Endothelial cell (in vitro differentiated cells): Measurements from ENCODE around the gene MYMK. TPM values are rescaled to one million over a fixed set of nuclear protein-coding genes. Genes with fewer than 3 reads are reported as not detected.

Source experiments
- DNase-seq: peaks from one replicate; pipeline ENCODE4 v3.0.0; 2021; ENCODE audit warnings: low spot score
- H3K27ac Mint-ChIP-seq: one replicate; pipeline ENCODE4 v1.8.0; 2021; ENCODE audit warnings: mixed read lengths, inconsistent platforms; ENCODE audit not compliant: unreplicated experiment
- H3K27me3 Mint-ChIP-seq: one replicate; pipeline ENCODE4 v1.8.0; 2021; ENCODE audit warnings: mild to moderate bottlenecking, moderate library complexity, mixed read lengths, inconsistent platforms; ENCODE audit not compliant: unreplicated experiment
- H3K36me3 Mint-ChIP-seq: one replicate; pipeline ENCODE4 v1.8.0; 2021; ENCODE audit warnings: mild to moderate bottlenecking, low read depth, mixed read lengths, inconsistent platforms; ENCODE audit not compliant: unreplicated experiment
- H3K4me1 Mint-ChIP-seq: one replicate; pipeline ENCODE4 v1.8.0; 2021; ENCODE audit warnings: mild to moderate bottlenecking, mixed read lengths, inconsistent platforms; ENCODE audit not compliant: unreplicated experiment
- H3K4me3 Mint-ChIP-seq: one replicate; pipeline ENCODE4 v1.8.0; 2021; ENCODE audit warnings: mild to moderate bottlenecking, mixed read lengths, inconsistent platforms; ENCODE audit not compliant: unreplicated experiment
- H3K9me3 Mint-ChIP-seq: one replicate; pipeline ENCODE4 v1.8.0; 2021; ENCODE audit warnings: mixed read lengths, inconsistent platforms; ENCODE audit not compliant: unreplicated experiment
- CTCF ChIP-seq: fragments of 200-600 bp; sonication (generic); IDR thresholded peaks from one replicate; pipeline ENCODE4 v1.5.0; 2021; ENCODE audit warnings: antibody characterized with exemption; ENCODE audit not compliant: unreplicated experiment
- total RNA-seq: library from RNA; stranded (reverse); fragmentation: NEBNext Ultra II Directional; extraction: Animal tissue kit (Norgen Biotek cat#: 25700); gene quantifications from one replicate; pipeline ENCODE4 v1.2.1, GENCODE V29; 2021; ENCODE audit not compliant: unreplicated experiment

The MYMK gene
- total RNA-seq, 1 donor from 2014 or later = not detected

- H3K4me3 Mint-ChIP-seq = no peak overlapping the region
- H3K27ac Mint-ChIP-seq = no peak overlapping the region
- TF ChIP-seq CTCF = no peak
These were observed 8.4 kb downstream of the MYMK start for GRCh38 chr9:133516256-133516960.

GRCh38 chr9:133515615-133516255 is 9.0 kb downstream of the MYMK start:
- TF ChIP-seq CTCF = no peak
- no peak overlapping the region for H3K27ac Mint-ChIP-seq
- no peaks in the 10 kb centered on the region for H3K9me3 Mint-ChIP-seq
- no peaks in the 10 kb centered on the region for H3K36me3 Mint-ChIP-seq
- no peak for DNase-seq
- H3K4me1 Mint-ChIP-seq = no peaks in the 10 kb centered on the region
- H3K4me3 Mint-ChIP-seq = no peak overlapping the region
- no peaks in the 10 kb centered on the region for H3K27me3 Mint-ChIP-seq

More at GRCh38 chr9:133516256-133516960, 8.4 kb downstream of the MYMK start:
- no peak for DNase-seq
- Mint-ChIP-seq H3K27me3 (no peaks in the 10 kb centered on the region), H3K9me3 (no peaks in the 10 kb centered on the region), H3K36me3 (no peaks in the 10 kb centered on the region), H3K4me1 (no peaks in the 10 kb centered on the region)

GRCh38 chr9:133515240-133515610 is 9.5 kb downstream of the MYMK start:
- no peak for TF ChIP-seq CTCF

DNA sequence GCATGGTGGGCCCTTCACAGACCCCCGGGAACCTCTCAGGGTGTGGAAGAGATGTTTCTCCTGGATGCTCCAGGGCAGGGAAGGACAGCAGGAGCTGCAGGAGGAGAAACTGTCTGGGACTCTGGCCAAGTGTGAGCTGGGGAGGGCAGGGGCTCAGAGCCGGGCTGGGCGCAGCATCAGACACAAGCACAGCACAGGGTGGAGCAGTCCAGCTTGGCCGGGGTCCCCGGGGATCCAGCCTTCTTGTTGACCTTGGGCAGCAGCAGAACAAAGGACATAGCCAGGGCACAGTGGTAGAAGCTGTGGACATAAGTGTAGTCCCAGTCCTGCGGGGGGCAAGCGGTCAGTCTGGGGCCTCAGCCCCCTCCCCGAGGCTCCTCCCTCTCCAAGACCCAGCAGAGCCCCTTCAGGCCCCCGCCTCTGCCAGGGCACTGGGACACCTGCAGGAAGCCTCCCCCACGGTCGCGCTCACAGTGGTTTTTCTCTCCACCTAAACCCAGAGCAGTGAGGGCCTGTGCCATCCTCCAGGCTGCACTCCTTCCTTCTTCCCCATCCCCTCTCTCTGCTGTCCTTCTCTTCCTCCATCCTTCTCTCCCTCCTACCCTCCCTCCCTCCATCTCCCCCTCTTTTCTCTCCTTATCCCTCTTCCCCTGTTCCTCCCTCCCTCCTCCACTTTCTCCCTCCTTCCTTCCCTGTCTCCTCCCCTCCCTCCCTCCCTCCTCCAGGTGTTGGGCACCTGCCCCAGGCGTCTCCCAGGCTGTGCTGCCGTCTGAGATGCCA is 10.1 kb downstream of the MYMK start:
- Mint-ChIP-seq H3K27ac (no peak overlapping the region), H3K4me1 (peaks cover under 1% of the 10 kb centered on the region), H3K36me3 (no peaks in the 10 kb centered on the region), H3K27me3 (peaks cover 3% of the 10 kb centered on the region), H3K4me3 (no peak overlapping the region), H3K9me3 (no peaks in the 10 kb centered on the region)
- DNase-seq = no peak
- no peak for TF ChIP-seq CTCF

More at GRCh38 chr9:133515240-133515610, 9.5 kb downstream of the MYMK start:
- no peak for DNase-seq
- Mint-ChIP-seq H3K4me1 (no peaks in the 10 kb centered on the region), H3K27ac (no peak overlapping the region), H3K9me3 (no peaks in the 10 kb centered on the region), H3K36me3 (no peaks in the 10 kb centered on the region), H3K4me3 (no peak overlapping the region), H3K27me3 (peaks cover under 1% of the 10 kb centered on the region)
